Measurements from ENCODE around the gene PEX11B.

Gene PEX11B

DNA sequence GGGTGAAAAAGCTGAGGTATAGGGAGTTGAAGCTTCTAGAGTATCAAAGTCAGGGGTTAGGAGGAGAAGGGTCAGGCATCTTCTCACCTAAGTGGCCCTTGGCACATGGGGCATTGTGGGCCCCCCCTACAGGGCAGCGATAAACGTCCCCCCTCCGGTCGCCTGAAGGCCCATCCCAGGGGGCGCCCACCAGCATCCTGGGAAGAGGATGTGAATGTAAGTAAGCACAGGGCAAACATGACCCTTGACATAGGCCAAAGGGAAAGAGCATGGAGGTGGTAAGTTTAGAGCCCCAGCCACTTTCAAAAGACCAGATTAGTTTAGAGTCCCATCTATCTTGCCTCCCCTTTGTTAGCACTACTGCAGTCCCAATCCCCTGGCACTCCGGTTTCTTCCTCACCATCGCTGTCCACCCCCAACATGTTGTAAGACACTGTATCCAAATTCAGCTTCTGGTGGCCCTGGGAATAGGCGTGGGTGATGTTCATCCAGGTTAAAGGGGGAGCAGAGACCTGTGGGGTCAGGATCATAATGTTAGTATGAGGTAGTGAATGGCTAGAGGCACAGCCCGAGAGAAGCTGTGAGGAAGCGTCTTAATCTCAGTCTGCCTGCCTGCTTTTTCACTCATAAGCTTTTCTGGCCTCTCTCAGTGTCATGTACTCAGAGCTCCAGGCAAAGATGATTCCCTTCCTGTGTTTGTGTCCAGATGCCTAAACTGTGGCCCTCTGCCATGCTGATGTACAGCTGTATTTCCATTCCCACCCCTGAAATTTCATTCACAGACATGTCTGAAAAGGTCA, 11.4 kb downstream of the PEX11B start:
- DNase-seq (ENCODE audit: low read depth), result no peak

- no peak for DNase-seq (ENCODE audit: low read depth)
Observed at GRCh38 chr1:145901312-145902021, 17.1 kb downstream of the PEX11B start.

DNA sequence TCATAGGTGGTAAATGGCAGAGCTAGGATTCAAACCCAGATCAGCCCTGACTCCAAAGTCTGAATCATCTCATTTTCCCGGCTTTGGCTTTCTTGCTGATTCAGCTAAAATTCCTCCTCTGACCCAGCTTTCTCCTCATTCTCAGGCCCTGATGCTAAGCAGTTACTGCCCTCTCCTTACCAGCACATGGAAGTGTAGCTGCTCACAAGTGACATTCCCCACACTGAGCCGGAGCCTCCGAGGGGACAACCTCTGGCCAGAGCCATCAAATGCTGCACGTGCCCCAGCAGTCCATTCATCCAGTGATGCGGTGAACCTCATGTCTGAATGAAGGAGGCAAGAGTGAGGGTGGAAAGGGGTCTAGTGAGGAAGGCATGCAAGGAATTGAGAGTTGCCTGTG, 19.8 kb downstream of the PEX11B start:
- DNase-seq (ENCODE audit: low read depth), result no peak

DNA sequence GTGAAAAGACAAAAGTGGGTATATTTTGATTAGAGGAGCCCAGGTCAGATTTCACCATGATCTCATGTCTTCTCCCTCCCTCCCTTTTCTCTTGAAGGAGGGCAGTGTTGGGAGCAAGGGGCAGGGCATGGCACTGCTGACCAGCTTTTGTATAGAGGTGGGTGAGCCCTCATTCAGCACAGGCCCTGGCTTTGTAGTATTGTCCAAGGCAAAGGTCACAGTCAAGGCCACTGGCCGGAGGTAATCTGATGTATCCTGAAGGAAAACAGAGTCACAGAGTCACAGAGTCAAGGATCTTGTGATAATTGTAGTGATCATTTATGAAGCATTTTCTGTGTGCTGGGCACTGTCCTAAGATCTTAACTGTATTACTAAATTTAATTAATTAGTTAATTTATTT, 20.5 kb downstream of the PEX11B start:
- DNase-seq (ENCODE audit: low read depth), result no peak

DNA sequence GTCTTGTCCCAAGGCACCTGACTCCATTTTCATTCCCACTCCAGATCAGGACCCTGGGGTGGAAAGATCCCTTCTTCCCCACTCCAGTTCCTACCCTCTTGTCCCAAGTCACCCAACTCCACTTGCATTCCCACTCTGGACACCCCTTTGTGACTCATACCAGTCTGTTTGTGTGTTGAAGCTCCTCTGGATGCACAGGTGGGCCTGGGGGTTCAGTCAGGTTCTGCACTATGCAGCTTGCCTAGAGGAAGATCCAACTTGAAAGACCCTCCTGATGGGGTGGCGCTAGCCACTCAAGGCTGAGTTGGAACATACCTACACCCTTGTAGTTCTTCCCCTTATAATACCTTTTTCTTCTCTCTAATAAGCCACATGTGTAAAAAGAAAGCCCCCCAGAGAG, 23.0 kb downstream of the PEX11B start:
- DNase-seq (ENCODE audit: low read depth), result no peak

- DNase-seq (ENCODE audit: low read depth), result no peak
Observed at GRCh38 chr1:145893306-145894055, 25.0 kb downstream of the PEX11B start.

GRCh38 chr1:145892486-145893087, 25.9 kb downstream of the PEX11B start:
- no peak for DNase-seq (ENCODE audit: low read depth)

- DNase-seq (ENCODE audit: low read depth), result peak; percentile 15
Observed at GRCh38 chr1:145891587-145892485, 26.7 kb downstream of the PEX11B start.

DNA sequence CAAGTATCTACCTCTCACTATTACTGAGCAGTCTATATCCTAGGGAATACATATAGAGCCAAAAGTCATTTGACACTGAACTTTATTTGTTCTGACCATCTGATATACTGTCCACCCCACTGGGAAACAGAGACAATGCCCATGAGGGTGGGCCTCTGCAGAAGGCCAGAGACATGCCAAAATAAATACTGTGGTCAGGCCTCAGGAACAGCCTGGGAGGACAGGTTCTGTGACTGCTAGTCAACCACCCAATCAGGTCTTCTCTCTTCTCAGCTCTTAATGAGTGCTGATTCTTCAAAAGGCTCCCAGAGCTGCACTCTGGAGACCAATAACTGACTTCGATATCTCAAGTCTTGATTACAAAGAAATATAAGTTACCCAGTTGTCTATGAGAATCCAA, 27.4 kb downstream of the PEX11B start:
- DNase-seq (ENCODE audit: low read depth), result no peak

- DNase-seq (ENCODE audit: low read depth), result no peak
Observed at GRCh38 chr1:145889722-145890121, 28.8 kb downstream of the PEX11B start.

- no peak for DNase-seq (ENCODE audit: low read depth)
Observed at GRCh38 chr1:145887631-145888030, 30.9 kb downstream of the PEX11B start.

- DNase-seq (ENCODE audit: low read depth), result no peak
Observed at GRCh38 chr1:145886816-145887215, 31.7 kb downstream of the PEX11B start.

DNA sequence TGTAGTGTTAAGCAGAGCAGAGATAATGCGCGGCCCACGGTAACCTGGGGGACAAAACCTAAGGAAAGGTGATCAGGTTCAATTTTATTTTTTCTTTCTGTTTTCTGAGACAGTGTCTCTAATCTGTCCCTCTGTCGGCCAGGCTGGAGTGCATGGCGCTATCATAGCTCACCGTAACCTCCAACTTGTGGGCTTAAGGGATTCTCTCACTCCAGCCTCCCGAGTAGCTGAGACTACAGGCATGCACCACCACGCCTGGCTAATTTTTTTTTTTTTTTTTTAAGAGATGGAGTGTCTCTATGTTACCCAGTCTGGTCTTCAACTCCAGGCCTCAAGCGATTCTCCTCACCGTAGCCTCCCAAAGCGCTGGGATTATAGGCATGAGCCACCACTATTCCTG, 32.1 kb downstream of the PEX11B start:
- DNase-seq (ENCODE audit: low read depth), result no peak

- DNase-seq (ENCODE audit: low read depth), result peak; percentile 73
Observed at GRCh38 chr1:145885738-145886287, 32.7 kb downstream of the PEX11B start, which contains the start of gene ANKRD35. Gene ANKRD35 (minus strand): TSS chr1:145885866. CDS start chr1:145885758, 108 bp downstream.

DNA sequence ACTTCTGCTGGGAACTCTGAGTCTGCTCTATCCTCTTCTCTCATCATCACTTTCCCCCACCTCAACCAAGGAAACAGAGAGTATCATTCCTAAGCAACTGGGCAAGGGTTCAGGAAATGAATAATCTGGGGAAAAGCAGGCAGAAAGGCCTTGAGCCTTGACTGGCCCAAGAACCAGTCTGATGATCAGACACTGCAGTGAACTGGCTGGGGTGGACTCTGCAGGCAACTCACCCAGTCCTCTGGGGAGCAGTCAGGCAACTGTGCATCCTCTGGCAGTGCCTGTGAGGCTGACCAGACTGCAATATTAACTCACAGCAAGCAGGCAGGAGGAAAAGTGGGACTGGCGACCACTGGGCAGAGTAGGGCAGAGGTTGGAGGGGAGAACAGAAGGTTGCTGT, 33.8 kb downstream of the PEX11B start:
- DNase-seq (ENCODE audit: low read depth), result no peak

DNA sequence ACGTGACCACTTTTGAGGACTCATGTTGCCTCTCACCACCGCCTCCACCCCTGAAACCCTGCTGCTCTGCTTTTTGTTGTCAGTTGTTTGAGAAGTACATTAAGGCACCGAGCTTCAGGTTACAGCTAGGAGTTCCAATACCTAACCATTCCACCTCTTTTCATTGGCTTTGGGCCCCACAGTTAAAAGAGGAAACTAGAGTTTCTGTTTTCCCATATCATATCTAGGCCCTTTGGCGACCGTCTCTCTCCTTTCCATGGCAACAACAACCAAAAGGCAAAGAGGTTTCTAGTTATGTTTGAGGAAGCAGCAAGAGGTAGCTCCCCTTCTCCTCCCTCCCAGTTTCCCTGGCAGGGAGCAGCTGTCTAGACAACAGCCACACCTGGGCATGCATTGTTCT, 38.7 kb downstream of the PEX11B start:
- no peak for DNase-seq (ENCODE audit: low read depth)

DNA sequence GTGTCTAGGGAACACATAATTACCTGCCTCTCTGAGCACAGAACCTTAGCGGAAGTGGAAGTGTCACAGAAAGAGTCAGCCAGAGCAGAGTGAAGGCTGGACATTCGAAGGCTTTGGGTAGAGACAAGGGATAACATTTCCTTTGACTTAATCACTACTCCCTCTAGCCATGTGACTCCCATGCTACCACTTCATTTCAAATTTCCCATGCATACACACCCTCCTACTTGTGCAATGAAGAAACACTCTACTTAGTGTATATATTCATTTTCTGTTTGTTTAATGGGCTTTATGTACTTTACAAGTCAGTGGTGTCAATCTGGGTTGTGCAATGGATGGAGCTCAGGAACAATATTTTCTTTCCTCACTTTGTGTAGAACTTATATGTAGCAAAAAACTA, 39.8 kb downstream of the PEX11B start:
- DNase-seq (ENCODE audit: low read depth), result no peak

GRCh38 chr1:145877923-145878486, 40.5 kb downstream of the PEX11B start:
- DNase-seq (ENCODE audit: low read depth), result no peak

DNA sequence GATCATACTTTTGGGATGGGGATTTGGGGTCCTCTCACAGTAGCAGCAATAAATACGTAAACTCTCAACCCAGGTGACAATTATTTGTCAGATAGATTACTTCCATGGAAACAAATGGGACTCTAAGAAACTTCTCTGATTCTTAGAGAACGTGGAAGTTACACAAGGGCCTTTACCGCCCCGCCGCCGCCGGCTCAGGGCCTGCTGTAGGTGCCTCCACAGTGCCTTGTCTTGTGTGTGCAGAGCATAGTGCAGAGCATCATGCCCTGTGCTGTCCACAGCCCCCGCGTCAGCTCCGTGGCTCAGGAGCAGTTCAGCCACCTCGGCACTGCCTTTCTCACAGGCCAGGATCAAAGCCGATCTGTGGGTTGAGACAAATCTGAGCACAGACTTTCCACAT, 43.9 kb downstream of the PEX11B start:
- no peak for DNase-seq (ENCODE audit: low read depth)

All from stimulated activated CD8-positive, alpha-beta memory T cell treated with anti-CD3 and anti-CD28 coated beads, Interleukin-15, amount 100 ng/mL, for 1 hour (primary cell).